ENCODE results near the gene NPIPB2. TPM values are rescaled to one million over a fixed set of nuclear protein-coding genes. Genes with fewer than 3 reads are reported as not detected.
"Not testable (repeated sequence)": the region's sequence is repeated elsewhere in the genome, so short reads cannot be mapped to it uniquely, and the experiment has no call there.

NPIPB2 gene
- total and polyA plus RNA-seq, 2 donors (not counting 1 experiment from before 2014, with no cell fraction given): 5.4 to 38.1 TPM

DNA sequence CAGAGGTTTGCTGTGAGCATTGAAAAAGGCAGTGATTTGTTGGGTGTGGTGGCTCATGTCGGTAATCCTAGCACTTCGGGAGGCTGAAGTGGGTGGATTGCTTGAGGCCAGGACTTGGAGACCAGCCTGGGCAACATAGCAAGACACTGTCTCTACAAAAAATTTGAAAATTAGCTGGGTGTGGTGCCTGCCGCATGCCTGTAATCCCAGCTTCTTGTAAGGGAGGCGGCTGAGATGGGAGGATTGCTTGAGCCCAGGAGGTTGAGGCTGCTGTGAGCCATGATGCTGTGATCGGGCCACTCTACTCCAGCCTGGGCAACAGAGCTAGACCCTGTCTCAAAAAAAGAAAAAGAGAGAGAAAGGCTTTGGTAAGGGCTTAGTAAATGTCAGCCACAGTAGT, 7.0 kb upstream of the NPIPB2 start:
- H3K9me3 Mint-ChIP-seq (ENCODE audit: insufficient read depth): no peaks in the 10 kb centered on the region
- peaks cover 9% of the 10 kb centered on the region for H3K4me1 Mint-ChIP-seq
- Histone ChIP-seq H3K79me2 (ENCODE audit: control insufficient read depth, insufficient read depth, low read length) (peaks cover 14% of the 10 kb centered on the region), H2AFZ (ENCODE audit: insufficient read depth, low read depth, low read length, poor library complexity, severe bottlenecking) (no peak overlapping the region), H3K36me3 (replicated peaks in 1 of 2; ENCODE audit: control extremely low read depth in 1 of 2, control insufficient read depth in 1 of 2, extremely low read depth in 1 of 2, insufficient read depth in 2 of 2, low read length in 1 of 2) (no peaks in the 10 kb centered on the region), H3K4me2 (replicated peaks; ENCODE audit: low read depth, low read length, poor library complexity, severe bottlenecking) (no peak overlapping the region), H3K4me3 (ENCODE audit: control extremely low read depth in 1 of 5, extremely low read depth in 1 of 5, insufficient read depth in 1 of 5, low read depth in 2 of 5, low read length in 4 of 5) (no peak overlapping the region), H3K27me3 (replicated peaks in 1 of 4; ENCODE audit: control extremely low read depth in 1 of 4, control insufficient read depth in 3 of 4, insufficient read depth in 4 of 4, low read length in 3 of 4) (no peaks in the 10 kb centered on the region), H3K9me3 (ENCODE audit: control extremely low read depth in 1 of 3, control insufficient read depth in 2 of 3, insufficient read depth in 1 of 3, low read length in 2 of 3) (no peaks in the 10 kb centered on the region), H4K20me1 (ENCODE audit: control insufficient read depth, insufficient read depth, low read length, poor library complexity, severe bottlenecking) (no peaks in the 10 kb centered on the region), H3K27ac (ENCODE audit: low read length in 2 of 2) (no peak overlapping the region), H3K9ac (ENCODE audit: low read length) (no peak overlapping the region), H3K4me1 (ENCODE audit: control insufficient read depth in 2 of 2, insufficient read depth in 2 of 2, low read length in 2 of 2) (peaks cover 13 to 14% of the 10 kb centered on the region in 2 donors)
- no peak overlapping the region for H3K27ac Mint-ChIP-seq
- H3K4me3 Mint-ChIP-seq: no peak overlapping the region
- no peak for ATAC-seq (ENCODE audit: low read depth)
- intact Hi-C loops (cut with micrococcal nuclease): loop anchor here (1.0 to 5.0 kb wide), 3 partner anchors 17 to 119 kb away; no protein-coding TSS in a partner anchor
- 98% methylated on average over 3 of the region's 5 CpGs for WGBS (ENCODE audit: insufficient coverage)
- no peaks in the 10 kb centered on the region for H3K27me3 Mint-ChIP-seq
- no peak for DNase-seq
- ChIA-PET POLR2A (interaction anchor here (0.8 to 1.0 kb wide), 2 partner anchors 119 to 143 kb away, joined by 4 to 8 read pairs; no protein-coding TSS in a partner anchor), CTCF (interaction anchor here (0.8 to 6.8 kb wide), 25 partner anchors 11 to 176 kb away, joined by 3 to 250 read pairs (median 5); partner anchors contain the start of genes SNX29 and TNFRSF17)
- TF ChIP-seq EZH2 (IDR thresholded peaks at IDR 0.05; ENCODE audit: borderline replicate concordance, insufficient read depth, low read depth, low read length, poor library complexity, severe bottlenecking): no peak
- TF ChIP-seq, protein P1, sequence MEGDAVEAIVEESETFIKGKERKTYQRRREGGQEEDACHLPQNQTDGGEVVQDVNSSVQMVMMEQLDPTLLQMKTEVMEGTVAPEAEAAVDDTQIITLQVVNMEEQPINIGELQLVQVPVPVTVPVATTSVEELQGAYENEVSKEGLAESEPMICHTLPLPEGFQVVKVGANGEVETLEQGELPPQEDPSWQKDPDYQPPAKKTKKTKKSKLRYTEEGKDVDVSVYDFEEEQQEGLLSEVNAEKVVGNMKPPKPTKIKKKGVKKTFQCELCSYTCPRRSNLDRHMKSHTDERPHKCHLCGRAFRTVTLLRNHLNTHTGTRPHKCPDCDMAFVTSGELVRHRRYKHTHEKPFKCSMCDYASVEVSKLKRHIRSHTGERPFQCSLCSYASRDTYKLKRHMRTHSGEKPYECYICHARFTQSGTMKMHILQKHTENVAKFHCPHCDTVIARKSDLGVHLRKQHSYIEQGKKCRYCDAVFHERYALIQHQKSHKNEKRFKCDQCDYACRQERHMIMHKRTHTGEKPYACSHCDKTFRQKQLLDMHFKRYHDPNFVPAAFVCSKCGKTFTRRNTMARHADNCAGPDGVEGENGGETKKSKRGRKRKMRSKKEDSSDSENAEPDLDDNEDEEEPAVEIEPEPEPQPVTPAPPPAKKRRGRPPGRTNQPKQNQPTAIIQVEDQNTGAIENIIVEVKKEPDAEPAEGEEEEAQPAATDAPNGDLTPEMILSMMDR (IDR thresholded peaks at IDR 0.05): no peak

DNA sequence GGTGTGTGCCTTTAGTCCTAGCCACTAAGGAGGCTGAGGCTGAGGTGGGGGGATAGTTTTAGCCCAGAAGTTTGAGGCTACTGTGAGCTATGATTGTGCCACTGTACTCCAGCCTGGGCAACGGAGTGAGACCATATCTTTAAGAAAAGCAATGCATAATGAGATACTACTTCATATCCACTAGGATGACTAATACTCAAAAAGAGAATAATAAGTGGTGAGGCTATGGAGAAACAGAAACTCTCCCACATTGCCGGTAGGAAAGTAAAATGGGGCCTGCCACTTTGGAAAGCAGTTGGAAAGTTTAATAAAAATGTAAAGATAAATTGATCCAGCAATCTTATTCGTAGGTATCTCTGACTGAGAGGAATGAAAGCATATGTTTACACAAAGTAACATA, 4.6 kb upstream of the NPIPB2 start:
- no peak overlapping the region for H2AFZ ChIP-seq (ENCODE audit: insufficient read depth, low read depth, low read length, poor library complexity, severe bottlenecking)
- peaks cover 9% of the 10 kb centered on the region for H3K4me1 Mint-ChIP-seq

DNA sequence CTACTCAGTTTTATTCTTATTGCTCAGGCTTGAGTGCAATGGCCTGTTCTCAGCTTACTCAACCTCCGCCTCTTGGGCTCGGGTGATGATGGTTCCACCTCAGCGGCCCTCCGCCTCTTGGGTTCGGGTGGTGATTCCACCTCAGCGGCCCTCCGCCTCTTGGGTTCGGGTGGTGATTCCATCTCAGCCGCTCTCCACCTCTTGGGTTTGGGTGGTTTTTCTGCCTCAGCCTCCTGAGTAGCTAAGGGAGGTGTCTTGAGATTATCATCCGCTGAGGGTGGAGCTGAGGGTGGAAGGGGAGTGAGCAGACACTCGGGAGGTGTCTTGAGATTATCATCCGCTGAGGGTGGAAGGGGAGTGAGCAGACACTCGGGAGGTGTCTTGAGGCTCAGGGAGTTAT, 14.5 kb downstream of the NPIPB2 start:
- WGBS (ENCODE audit: insufficient coverage): no CpG with 5 or more reads among the region's 13 CpGs
- H4K20me1 ChIP-seq (ENCODE audit: control insufficient read depth, insufficient read depth, low read length, poor library complexity, severe bottlenecking); intact Hi-C loops (cut with micrococcal nuclease); CTCF ChIA-PET; H2AFZ ChIP-seq (ENCODE audit: insufficient read depth, low read depth, low read length, poor library complexity, severe bottlenecking); ATAC-seq (ENCODE audit: low read depth); H3K79me2 ChIP-seq (ENCODE audit: control insufficient read depth, insufficient read depth, low read length); H3K4me3 Mint-ChIP-seq; H3K36me3 ChIP-seq (replicated peaks in 1 of 2; ENCODE audit: control extremely low read depth in 1 of 2, control insufficient read depth in 1 of 2, extremely low read depth in 1 of 2, insufficient read depth in 2 of 2, low read length in 1 of 2); H3K27ac ChIP-seq (ENCODE audit: low read length in 2 of 2); H3K9me3 Mint-ChIP-seq (ENCODE audit: insufficient read depth); H3K4me2 ChIP-seq (replicated peaks; ENCODE audit: low read depth, low read length, poor library complexity, severe bottlenecking); POLR2A ChIA-PET; H3K4me3 ChIP-seq (ENCODE audit: control extremely low read depth in 1 of 5, extremely low read depth in 1 of 5, insufficient read depth in 1 of 5, low read depth in 2 of 5, low read length in 4 of 5); H3K4me1 Mint-ChIP-seq; DNase-seq; H3K27me3 ChIP-seq (replicated peaks in 1 of 4; ENCODE audit: control extremely low read depth in 1 of 4, control insufficient read depth in 3 of 4, insufficient read depth in 4 of 4, low read length in 3 of 4); H3K27ac Mint-ChIP-seq; H3K9me3 ChIP-seq (ENCODE audit: control extremely low read depth in 1 of 3, control insufficient read depth in 2 of 3, insufficient read depth in 1 of 3, low read length in 2 of 3); H3K9ac ChIP-seq (ENCODE audit: low read length); H3K27me3 Mint-ChIP-seq; H3K4me1 ChIP-seq (ENCODE audit: control insufficient read depth in 2 of 2, insufficient read depth in 2 of 2, low read length in 2 of 2): not testable (repeated sequence)

More for the DNA sequence above, 4.6 kb upstream of the NPIPB2 start:
- Histone ChIP-seq H3K27ac (ENCODE audit: low read length in 2 of 2) (no peak overlapping the region), H3K9ac (ENCODE audit: low read length) (no peak overlapping the region), H3K4me3 (ENCODE audit: control extremely low read depth in 1 of 5, extremely low read depth in 1 of 5, insufficient read depth in 1 of 5, low read depth in 2 of 5, low read length in 4 of 5) (no peak overlapping the region), H3K36me3 (replicated peaks in 1 of 2; ENCODE audit: control extremely low read depth in 1 of 2, control insufficient read depth in 1 of 2, extremely low read depth in 1 of 2, insufficient read depth in 2 of 2, low read length in 1 of 2) (no peaks in the 10 kb centered on the region), H3K79me2 (ENCODE audit: control insufficient read depth, insufficient read depth, low read length) (peaks cover 14% of the 10 kb centered on the region), H3K4me1 (ENCODE audit: control insufficient read depth in 2 of 2, insufficient read depth in 2 of 2, low read length in 2 of 2) (peaks cover 13 to 14% of the 10 kb centered on the region in 2 donors), H3K27me3 (replicated peaks in 1 of 4; ENCODE audit: control extremely low read depth in 1 of 4, control insufficient read depth in 3 of 4, insufficient read depth in 4 of 4, low read length in 3 of 4) (no peaks in the 10 kb centered on the region), H3K4me2 (replicated peaks; ENCODE audit: low read depth, low read length, poor library complexity, severe bottlenecking) (no peak overlapping the region), H4K20me1 (ENCODE audit: control insufficient read depth, insufficient read depth, low read length, poor library complexity, severe bottlenecking) (no peaks in the 10 kb centered on the region), H3K9me3 (ENCODE audit: control extremely low read depth in 1 of 3, control insufficient read depth in 2 of 3, insufficient read depth in 1 of 3, low read length in 2 of 3) (no peaks in the 10 kb centered on the region)
- TF ChIP-seq, protein P1 (IDR thresholded peaks at IDR 0.05): no peak
- TF ChIP-seq EZH2 (IDR thresholded peaks at IDR 0.05; ENCODE audit: borderline replicate concordance, insufficient read depth, low read depth, low read length, poor library complexity, severe bottlenecking): no peak
- POLR2A ChIA-PET: no interaction called here
- Mint-ChIP-seq H3K27ac (no peak overlapping the region), H3K4me3 (no peak overlapping the region), H3K27me3 (no peaks in the 10 kb centered on the region), H3K9me3 (ENCODE audit: insufficient read depth) (no peaks in the 10 kb centered on the region)
- ATAC-seq (ENCODE audit: low read depth) (no peak), DNase-seq (no peak)
- no CpG with 5 or more reads among the region's 3 CpGs for WGBS (ENCODE audit: insufficient coverage)
- intact Hi-C loops (cut with micrococcal nuclease): loop anchor here (5.0 kb wide), 1 partner anchor 36 kb away; no protein-coding TSS in a partner anchor
- CTCF ChIA-PET: interaction anchor here (1.4 to 6.8 kb wide), 2 partner anchors 109 to 120 kb away, joined by 4 to 250 read pairs; no protein-coding TSS in a partner anchor
